ENCODE results near the gene CD160.

- TF ChIP-seq, protein P1, sequence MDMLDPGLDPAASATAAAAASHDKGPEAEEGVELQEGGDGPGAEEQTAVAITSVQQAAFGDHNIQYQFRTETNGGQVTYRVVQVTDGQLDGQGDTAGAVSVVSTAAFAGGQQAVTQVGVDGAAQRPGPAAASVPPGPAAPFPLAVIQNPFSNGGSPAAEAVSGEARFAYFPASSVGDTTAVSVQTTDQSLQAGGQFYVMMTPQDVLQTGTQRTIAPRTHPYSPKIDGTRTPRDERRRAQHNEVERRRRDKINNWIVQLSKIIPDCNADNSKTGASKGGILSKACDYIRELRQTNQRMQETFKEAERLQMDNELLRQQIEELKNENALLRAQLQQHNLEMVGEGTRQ (IDR thresholded peaks at IDR 0.05; ENCODE audit: low read depth, low read length), result no peak
- TF ChIP-seq, protein P2, sequence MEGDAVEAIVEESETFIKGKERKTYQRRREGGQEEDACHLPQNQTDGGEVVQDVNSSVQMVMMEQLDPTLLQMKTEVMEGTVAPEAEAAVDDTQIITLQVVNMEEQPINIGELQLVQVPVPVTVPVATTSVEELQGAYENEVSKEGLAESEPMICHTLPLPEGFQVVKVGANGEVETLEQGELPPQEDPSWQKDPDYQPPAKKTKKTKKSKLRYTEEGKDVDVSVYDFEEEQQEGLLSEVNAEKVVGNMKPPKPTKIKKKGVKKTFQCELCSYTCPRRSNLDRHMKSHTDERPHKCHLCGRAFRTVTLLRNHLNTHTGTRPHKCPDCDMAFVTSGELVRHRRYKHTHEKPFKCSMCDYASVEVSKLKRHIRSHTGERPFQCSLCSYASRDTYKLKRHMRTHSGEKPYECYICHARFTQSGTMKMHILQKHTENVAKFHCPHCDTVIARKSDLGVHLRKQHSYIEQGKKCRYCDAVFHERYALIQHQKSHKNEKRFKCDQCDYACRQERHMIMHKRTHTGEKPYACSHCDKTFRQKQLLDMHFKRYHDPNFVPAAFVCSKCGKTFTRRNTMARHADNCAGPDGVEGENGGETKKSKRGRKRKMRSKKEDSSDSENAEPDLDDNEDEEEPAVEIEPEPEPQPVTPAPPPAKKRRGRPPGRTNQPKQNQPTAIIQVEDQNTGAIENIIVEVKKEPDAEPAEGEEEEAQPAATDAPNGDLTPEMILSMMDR (conservative IDR thresholded peaks at IDR 0.05; ENCODE audit: low read depth, low read length), result no peak
Measured at GRCh38 chr1:145736191-145736590, 16.9 kb downstream of the CD160 start.
